ENCODE measurements around the gene HOXA2. TPM values are rescaled to one million over a fixed set of nuclear protein-coding genes. Genes with fewer than 3 reads are reported as not detected.

The HOXA2 gene
- total and polyA plus RNA-seq, 2 of the 8 experiments (the other 6 are each of a cell fraction or from before 2014, with no cell fraction given): not detected

DNA sequence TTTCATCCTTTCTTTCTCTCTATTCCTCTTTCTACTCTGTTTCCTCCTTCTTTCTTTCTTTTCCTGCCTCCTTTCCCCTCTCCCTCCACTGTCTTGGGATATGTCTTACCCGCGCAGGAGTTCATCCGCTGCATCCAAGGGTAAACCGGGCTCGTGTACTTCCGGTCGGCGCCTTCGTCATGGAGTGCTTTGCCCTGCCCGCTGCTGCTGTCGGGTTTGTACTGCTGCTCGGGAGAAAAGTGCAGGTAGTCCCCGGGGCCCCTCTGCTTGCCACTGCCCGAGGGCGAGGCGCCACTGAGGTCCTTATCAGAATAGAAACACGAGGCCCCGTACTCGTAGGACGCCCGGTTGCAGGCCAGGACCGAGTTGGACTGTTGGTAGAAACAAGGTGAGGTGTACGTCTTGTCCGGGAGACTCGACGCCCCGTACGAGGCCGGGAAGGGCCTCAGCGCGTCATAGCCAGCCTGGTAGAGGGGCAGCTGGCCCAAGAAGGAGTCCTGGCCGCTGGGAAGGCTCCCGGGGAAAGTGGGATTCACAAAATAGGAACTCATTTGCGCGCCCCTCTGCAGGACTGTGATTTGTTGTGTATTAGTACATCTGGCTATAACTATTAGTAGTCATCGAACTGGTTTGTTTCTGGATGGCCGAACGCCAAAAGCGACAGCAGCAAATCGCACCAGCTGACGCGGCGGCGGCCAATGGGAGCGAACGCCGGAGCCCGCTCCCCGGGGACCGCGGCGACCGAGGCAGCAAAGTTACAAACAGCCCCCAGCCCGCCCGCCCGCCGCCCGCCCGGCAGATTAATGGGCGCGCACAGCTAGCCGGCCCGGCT, 44.9 kb upstream of the HOXA2 start, which contains the start of gene HOXA6 (continued):
- TF ChIP-seq KDM4A (IDR thresholded peaks at IDR 0.05; ENCODE audit: low read depth, low read length, severe bottlenecking): peak; percentile 34
